IPS DF 4.7 (cell line): ENCODE measurements around the gene FER.
"Not testable (repeated sequence)": the region's sequence is repeated elsewhere in the genome, so short reads cannot be mapped to it uniquely, and the experiment has no call there.

ENCODE experiments used
- DNase-seq: peaks from one replicate; pipeline ENCODE4 v3.0.0-alpha.2; 2013; ENCODE audit warnings: low spot score; ENCODE audit errors: extremely low read depth

The FER gene

DNA sequence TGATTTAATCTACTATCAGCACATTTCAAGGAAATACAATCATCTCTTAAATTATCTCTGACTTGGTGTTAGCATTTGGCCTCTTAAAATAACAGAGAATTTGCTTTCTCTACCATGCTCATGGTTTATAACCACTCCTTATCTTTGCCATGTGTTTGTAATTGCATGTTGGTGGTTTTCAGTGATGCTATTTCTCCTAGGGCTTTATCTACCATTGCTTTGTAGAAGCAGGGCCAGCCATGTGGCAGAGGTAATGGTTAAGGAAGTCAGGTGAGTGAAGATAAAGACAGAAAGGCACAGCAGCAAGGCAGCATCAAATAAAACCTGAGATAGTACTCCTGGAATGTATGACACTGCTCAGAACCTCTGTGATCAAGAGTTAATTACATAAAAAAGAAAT is 206.2 kb downstream of the FER start:
- DNase-seq: no peak

GRCh38 chr5:108957333-108957732 is 209.6 kb downstream of the FER start:
- no peak for DNase-seq

- no peak for DNase-seq
These were observed 219.2 kb downstream of the FER start for GRCh38 chr5:108966910-108967309.

DNA sequence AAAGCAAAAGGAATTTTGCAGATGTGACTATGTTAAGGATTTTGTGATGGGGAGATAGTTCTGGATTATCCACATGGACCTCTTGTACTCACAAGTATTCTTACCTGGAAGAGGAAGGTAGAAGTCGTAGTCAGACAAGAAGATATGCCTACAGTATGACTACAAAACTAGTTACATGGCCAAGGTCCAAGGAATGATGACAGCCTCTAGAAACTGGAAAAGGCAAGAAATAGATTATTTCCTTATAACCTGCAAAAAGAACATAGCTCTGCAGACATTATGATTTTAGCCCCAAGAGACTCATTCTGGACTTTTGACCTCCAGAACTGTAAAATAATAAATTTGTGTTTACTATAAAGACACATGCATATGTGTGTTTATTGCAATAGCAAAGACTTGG is 226.9 kb downstream of the FER start:
- no peak for DNase-seq

DNA sequence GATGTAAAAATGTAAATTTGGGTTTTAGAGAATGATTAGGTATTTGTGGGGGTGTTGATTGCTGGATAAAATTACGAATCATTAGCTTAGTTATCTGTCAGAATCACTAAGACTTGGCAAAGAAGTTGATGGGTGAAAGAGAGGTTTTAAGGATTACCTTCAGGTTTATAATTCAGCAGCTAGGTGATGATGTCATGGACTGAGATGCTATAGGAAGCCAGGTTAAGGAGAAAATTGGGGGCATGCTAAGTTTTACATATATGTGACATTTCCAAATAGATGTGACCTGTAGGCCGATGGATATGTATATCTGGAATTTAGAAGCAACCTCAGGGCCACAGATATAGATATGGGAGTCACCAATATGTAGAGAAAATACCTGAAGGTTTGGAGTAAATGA is 228.0 kb downstream of the FER start:
- DNase-seq: no peak

GRCh38 chr5:108983461-108984092 is 235.9 kb downstream of the FER start:
- DNase-seq: no peak

GRCh38 chr5:108989761-108990392 is 242.2 kb downstream of the FER start:
- DNase-seq: no peak

DNA sequence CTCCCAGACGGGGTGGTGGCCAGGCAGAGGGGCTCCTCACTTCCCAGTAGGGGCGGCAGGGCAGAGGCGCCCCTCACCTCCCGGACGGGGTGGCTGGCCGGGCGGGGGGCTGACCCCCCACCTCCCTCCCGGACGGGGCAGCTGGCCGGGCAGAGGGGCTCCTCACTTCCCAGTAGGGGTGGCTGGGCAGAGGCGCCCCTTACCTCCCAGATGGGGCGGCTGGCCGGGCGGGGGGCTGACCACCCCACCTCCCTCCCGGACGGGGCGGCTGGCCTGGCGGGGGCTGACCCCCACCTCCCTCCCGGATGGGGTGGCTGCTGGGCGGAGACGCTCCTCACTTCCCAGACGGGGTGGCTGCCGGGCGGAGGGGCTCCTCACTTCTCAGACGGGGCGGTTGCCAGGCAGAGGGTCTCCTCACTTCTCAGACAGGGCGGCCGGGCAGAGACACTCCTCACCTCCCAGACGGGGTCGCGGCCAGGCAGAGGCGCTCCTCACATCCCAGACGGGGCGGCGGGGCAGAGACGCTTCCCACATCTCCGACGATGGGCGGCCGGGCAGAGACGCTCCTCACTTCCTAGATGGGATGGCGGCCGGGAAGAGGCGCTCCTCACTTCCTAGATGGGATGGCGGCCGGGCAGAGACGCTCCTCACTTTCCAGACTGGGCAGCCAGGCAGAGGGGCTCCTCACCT is 244.8 kb downstream of the FER start:
- not testable (repeated sequence) for DNase-seq

DNA sequence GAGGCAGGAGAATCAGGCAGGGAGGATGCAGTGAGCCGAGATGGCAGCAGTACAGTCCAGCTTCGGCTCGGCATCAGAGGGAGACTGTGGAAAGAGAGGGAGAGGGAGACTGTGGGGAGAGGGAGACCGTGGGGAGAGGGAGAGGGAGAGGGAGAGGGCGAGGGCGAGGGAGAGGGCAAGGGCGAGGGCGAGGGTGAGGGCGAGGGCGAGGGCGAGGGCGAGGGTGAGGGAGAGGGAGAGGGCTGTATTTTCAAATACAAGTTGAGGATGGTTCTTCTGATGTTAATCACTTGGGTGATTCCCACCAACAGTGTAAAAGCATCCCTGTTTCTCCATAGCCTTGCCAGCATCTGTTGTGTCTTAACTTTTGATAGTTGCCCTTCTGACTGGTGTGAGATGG is 245.7 kb downstream of the FER start:
- DNase-seq: not testable (repeated sequence)

GRCh38 chr5:108997720-108998119 is 250.0 kb downstream of the FER start:
- DNase-seq: no peak

GRCh38 chr5:108998216-108998615 is 250.5 kb downstream of the FER start:
- no peak for DNase-seq

- DNase-seq: no peak
These were observed 256.2 kb downstream of the FER start for GRCh38 chr5:109003928-109004327.

- DNase-seq: no peak
These were observed 257.8 kb downstream of the FER start for GRCh38 chr5:109005297-109006009.

DNA sequence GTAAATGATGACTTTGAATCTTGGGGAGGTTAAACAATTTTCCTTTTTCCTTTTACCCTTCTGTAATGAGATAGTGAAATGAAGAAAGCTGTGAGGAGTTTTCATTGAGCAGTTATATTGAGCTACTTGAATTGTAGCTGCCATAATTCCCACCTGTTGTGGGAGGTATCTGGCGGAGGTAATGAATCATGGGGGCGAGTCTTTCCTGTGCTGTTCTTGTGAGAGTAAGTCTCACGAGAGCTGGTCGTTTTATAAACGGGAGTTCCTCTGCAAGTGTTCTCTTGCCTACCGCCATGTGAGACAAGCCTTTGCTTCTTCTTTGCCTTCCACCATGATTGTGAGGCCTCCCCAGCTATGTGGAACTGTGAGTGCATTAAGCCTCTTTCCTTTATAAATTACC is 258.4 kb downstream of the FER start:
- DNase-seq: no peak

DNA sequence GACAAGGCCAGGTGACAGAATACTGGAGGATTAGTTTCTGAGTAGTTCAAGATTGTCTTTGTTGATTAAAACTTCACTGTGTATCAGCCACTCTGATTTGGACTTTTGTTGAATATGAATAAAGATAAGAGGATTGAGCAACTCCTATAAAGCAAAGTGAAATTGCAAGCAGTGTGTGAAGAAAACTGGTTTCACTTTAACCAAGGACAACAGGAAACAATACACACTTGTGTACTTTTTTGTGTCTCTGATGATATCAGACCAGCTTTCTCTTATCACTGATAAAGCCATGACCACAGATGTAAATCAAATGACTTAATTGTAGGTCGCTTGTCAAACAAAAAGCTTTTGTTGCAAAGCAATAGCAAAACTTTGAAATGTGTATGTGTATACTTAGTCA is 268.6 kb downstream of the FER start:
- DNase-seq: no peak

GRCh38 chr5:109022056-109022455 is 274.4 kb downstream of the FER start:
- no peak for DNase-seq

DNA sequence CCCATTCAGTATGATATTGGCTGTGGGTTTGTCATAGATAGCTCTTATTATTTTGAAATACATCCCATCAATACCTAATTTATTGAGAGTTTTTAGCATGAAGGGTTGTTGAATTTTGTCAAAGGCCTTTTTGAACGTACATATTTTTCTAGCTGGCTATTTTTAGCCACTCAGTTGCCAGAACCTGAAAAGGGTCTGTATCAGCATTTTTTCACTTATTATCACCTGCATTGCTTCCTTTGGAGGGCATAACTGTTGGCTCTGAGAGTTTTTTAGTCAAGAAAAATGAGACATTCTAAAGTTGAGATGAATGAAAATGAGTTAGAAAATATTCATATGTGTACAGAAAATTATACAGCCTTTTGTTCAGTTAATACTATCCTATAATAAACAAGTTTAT is 278.0 kb downstream of the FER start:
- not testable (repeated sequence) for DNase-seq

DNA sequence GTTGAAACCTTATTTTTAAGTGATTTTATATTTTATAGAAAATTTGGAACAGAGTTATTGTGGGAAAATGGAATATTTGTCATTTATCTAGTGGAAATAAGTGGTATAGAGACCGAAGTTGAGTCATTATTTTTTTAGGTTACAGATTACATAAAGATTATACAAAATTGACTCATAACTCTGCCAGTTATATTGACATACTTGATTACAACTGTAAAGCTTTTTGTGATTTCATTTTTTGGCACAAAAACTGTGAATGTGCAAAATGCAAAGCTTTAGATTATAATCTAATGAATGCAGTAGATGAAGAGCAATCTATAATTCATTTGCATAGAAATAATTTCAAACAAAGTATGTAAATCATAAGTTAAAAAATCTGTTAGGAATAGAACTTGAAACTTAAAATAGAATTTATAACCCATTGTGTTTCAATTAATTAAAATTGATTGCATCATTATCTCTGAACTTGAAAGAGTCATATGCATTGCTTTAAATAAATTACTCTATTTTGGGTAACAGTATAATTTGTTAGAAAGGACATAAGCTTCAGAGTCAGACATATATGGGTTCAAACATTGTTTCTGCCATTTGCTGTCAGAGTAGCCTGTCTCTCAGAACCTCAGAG is 280.4 kb downstream of the FER start:
- no peak for DNase-seq

GRCh38 chr5:109028608-109029299 is 281.1 kb downstream of the FER start:
- DNase-seq: no peak

DNA sequence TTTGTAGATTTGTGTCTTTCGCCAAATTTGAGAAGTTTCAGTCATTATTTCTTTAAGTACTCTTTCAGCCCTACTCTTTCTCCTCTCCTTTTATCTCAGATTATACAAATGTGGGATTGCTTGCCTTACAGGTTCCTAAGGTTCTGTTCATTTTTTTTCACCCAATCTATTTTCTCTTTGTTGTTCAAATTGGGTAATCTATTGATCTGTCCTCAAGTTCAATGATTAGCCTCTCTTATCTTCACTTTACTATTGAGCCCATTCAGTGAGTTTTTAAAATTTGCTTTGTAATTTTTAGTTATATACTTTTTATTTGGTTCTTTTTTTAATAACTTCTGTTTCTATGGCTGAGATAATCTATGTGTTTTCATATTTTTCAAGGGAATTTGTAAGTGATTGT is 282.1 kb downstream of the FER start:
- DNase-seq: no peak
